ENCODE measurements around the gene RSPH9. TPM values are rescaled to one million over a fixed set of nuclear protein-coding genes. Genes with fewer than 3 reads are reported as not detected.

The RSPH9 gene
- polyA plus RNA-seq, 1 experiment, result 0.77 TPM

GRCh38 chr6:43680308-43681200 is 35.7 kb downstream of the RSPH9 start:
- TF ChIP-seq CTCF (IDR thresholded peaks at IDR 0.05; ENCODE audit: insufficient read depth, low read depth, low read length), result no peak
- H3K4me3 ChIP-seq (ENCODE audit: low read depth, low read length), result no peak overlapping the region
- H3K27me3 ChIP-seq (ENCODE audit: control insufficient read depth, insufficient read depth, low read length), result no peaks in the 10 kb centered on the region
- ChIA-PET CTCF (interaction anchor here (0.9 to 6.3 kb wide), 5 partner anchors 9 to 398 kb away, joined by 3 to 35 read pairs (median 3); no protein-coding TSS in a partner anchor), POLR2A (no interaction called here)
- DNase-seq (ENCODE audit: low read depth), result no peak
- peaks cover 21% of the 10 kb centered on the region for H3K36me3 ChIP-seq (ENCODE audit: control insufficient read depth, insufficient read depth, low read length)

GRCh38 chr6:43681303-43681702 is 36.5 kb downstream of the RSPH9 start:
- Histone ChIP-seq H3K36me3 (ENCODE audit: control insufficient read depth, insufficient read depth, low read length) (peaks cover 19% of the 10 kb centered on the region), H3K27me3 (ENCODE audit: control insufficient read depth, insufficient read depth, low read length) (no peaks in the 10 kb centered on the region), H3K4me3 (ENCODE audit: low read depth, low read length) (no peak overlapping the region)
- CTCF ChIA-PET, result interaction anchor here (0.9 to 6.3 kb wide), 5 partner anchors 10 to 398 kb away, joined by 3 to 35 read pairs (median 3); no protein-coding TSS in a partner anchor
- no peak for TF ChIP-seq CTCF (IDR thresholded peaks at IDR 0.05; ENCODE audit: insufficient read depth, low read depth, low read length)
- no peak for DNase-seq (ENCODE audit: low read depth)
- POLR2A ChIA-PET, result no interaction called here

- Histone ChIP-seq H3K27me3 (ENCODE audit: control insufficient read depth, insufficient read depth, low read length) (no peaks in the 10 kb centered on the region), H3K4me3 (ENCODE audit: low read depth, low read length) (no peak overlapping the region), H3K36me3 (ENCODE audit: control insufficient read depth, insufficient read depth, low read length) (peaks cover 9% of the 10 kb centered on the region)
- DNase-seq (ENCODE audit: low read depth), result no peak
- POLR2A ChIA-PET, result no interaction called here
- CTCF ChIA-PET, result interaction anchor here (0.7 to 6.3 kb wide), 3 partner anchors 12 to 323 kb away, joined by 3 to 35 read pairs (median 3); no protein-coding TSS in a partner anchor
- TF ChIP-seq CTCF (IDR thresholded peaks at IDR 0.05; ENCODE audit: insufficient read depth, low read depth, low read length), result no peak
These were observed 38.0 kb downstream of the RSPH9 start for GRCh38 chr6:43682724-43683429.

DNA sequence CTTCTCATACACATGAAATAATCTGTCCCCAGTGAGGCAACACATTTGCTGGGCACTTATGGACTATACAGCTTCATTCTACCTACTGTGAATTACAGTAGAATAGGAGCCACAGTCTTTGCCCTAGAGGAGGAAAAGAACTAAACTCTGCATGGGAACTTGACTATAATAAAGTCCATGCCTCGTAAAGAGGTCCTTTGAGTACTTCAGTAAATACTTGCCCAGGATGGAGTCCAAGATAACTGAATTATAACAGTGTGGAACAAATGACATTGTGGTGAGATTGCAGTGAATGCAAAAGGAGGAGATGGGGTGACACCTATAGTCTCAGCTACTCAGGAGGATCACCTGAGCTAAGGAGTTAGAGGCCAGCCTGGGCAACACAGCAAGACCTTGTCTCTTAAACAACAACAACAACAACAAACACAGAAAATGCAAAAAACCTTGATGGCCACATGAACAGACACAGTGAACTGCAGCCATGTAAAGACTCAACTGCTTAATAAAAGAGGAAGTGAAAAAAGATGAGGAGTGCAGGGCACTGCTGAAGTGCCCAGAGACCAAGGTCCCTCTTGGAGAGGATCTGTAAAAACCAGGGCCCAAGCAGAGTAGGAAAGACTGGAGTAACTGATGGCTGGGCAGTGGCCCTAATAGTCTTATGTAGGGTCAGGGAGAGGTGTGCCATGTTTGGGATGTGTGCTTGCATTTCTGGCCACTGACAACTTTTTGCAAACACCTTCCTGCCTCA is 39.0 kb downstream of the RSPH9 start:
- CTCF ChIA-PET, result interaction anchor here (0.7 kb wide), 1 partner anchor 322 kb away, joined by 3 read pairs; no protein-coding TSS in a partner anchor
- POLR2A ChIA-PET, result interaction anchor here (0.6 kb wide), 1 partner anchor 94 kb away, joined by 3 read pairs; no protein-coding TSS in a partner anchor
- peaks cover 3% of the 10 kb centered on the region; the same call in 1 of the 2 replicates for H3K36me3 ChIP-seq (ENCODE audit: control insufficient read depth, insufficient read depth, low read length)
- TF ChIP-seq CTCF (IDR thresholded peaks at IDR 0.05; ENCODE audit: insufficient read depth, low read depth, low read length), result no peak
- no peaks in the 10 kb centered on the region for H3K27me3 ChIP-seq (ENCODE audit: control insufficient read depth, insufficient read depth, low read length)
- no peak overlapping the region for H3K4me3 ChIP-seq (ENCODE audit: low read depth, low read length)
- no peak for DNase-seq (ENCODE audit: low read depth)
